Keratinocyte (primary cell): ENCODE results near the gene KLHL5.

ENCODE experiments used
- CTCF ChIP-seq, 3 experiments: IDR thresholded peaks in 1 of 3; conservative IDR thresholded peaks in 1 of 3; optimal IDR thresholded peaks in 1 of 3; 2 replicates in 2 of 3; 3 replicates in 1 of 3; pipeline versions ENCODE3 to v1.5.1; 2011; ENCODE audit warnings: low read length in 3 of 3, mild to moderate bottlenecking in 3 of 3, moderate library complexity in 2 of 3, control low read depth in 1 of 3, inconsistent platforms in 1 of 3; ENCODE audit not compliant: insufficient read depth in 2 of 3; ENCODE audit errors: extremely low read depth in 1 of 3
- EZH2 ChIP-seq: IDR thresholded peaks from one replicate; pipeline ENCODE4 v1.6.1; 2012; ENCODE audit warnings: inconsistent platforms, mild to moderate bottlenecking, low read length, moderate library complexity

GRCh38 chr4:39029752-39030694, 32.0 kb upstream of the KLHL5 start:
- TF ChIP-seq EZH2 (no peak), CTCF (optimal IDR thresholded peaks at IDR 0.05 in 1 of 3, IDR thresholded peaks at IDR 0.05 in 1 of 3, conservative IDR thresholded peaks at IDR 0.05 in 1 of 3; ENCODE audit: extremely low read depth in 1 of 3, insufficient read depth in 2 of 3, low read length in 3 of 3) (no peak)
